Glomerular visceral epithelial cell (primary cell): ENCODE measurements around the gene TSSK2.
"Not testable (repeated sequence)": the region's sequence is repeated elsewhere in the genome, so short reads cannot be mapped to it uniquely, and the experiment has no call there.

Source experiments
- DNase-seq: peaks from one replicate; pipeline ENCODE4 v3.0.0-alpha.2; 2016; ENCODE audit errors: extremely low spot score

Gene TSSK2

DNA sequence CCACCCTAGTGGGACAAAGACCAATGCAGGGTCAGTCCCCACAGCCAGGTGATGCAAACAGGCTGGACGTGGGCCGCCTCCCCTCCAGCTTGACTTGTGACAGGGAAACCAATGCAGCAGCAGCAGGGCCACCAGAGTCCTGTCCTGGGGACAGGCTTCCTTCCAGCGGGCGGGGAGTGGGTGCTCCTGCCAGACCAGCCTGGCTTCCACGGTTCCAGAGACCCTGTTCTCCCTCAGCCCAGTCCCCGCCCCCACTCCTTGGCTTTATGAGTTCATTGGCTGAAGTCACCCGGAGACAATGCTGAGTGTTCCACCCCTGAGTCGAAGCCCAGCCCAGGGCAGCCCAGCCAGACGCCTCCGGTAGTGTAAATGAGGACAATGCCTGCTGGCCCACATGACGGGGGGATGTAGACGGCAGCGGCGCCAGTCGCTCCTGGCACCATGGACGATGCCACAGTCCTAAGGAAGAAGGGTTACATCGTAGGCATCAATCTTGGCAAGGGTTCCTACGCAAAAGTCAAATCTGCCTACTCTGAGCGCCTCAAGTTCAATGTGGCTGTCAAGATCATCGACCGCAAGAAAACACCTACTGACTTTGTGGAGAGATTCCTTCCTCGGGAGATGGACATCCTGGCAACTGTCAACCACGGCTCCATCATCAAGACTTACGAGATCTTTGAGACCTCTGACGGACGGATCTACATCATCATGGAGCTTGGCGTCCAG is at the start of gene TSSK2:
TSS of gene TSSK2 (plus strand) at position 350 of the 726 bp plus-strand sequence. CDS start at position 442, 92 bp downstream.
- no peak for DNase-seq

DNA sequence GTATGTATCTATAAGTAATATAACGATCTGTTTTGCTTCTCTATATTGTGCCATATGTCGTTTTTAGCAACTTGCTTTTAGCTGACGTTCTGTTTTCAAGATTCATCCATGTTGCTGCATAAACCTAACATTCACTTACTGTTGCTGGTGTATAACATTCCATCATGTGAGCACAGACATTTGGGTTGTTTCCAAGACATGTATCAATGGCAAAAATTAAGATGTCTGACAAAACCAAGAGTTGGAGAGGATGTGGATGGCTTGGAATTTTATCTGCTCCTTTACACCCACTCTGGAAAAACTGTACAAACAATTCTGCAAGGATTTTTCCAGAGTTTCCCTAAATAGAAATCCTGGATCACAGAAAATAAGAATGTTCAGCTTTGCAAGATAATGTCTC is 49.8 kb upstream of the TSSK2 start:
- DNase-seq, result no peak

DNA sequence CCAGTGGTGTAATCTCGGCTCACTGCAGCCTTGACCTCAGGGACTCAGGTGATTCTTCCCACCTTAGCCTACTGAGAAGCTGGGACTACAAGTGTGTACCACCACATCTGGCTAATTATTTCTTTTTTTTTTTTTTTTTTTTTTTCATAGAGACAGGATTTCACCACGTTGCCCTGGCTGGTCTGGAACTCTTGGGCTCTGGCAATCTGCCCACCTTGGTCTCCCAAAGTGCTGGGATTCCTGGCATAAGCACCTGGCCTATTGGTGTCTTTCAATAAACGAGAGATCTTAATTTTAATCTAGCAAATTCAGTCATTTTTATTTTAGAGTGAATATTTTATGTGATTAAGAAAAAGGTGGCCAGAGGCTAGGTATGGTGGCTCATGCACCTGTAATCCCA is 49.0 kb upstream of the TSSK2 start:
- no peak for DNase-seq

GRCh38 chr22:19082793-19083192 is 48.3 kb upstream of the TSSK2 start:
- no peak for DNase-seq

DNA sequence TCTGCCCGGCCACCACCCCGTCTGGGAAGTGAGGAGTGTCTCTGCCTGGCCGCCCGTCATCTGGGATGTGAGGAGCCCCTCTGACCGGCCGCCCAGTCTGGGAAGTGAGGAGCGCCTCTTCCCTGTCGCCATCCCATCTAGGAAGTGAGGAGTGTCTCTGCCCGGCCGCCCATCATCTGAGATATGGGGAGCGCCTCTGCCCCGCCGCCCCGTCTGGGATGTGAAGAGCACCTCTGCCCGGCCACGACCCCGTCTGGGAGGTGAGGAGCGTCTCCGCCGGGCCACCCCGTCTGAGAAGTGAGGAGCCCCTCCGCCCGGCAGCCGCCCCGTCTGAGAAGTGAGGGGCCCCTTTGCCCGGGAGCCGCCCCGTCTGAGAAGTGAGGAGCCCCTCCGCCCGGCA is 47.0 kb upstream of the TSSK2 start:
- DNase-seq, result not testable (repeated sequence)

DNA sequence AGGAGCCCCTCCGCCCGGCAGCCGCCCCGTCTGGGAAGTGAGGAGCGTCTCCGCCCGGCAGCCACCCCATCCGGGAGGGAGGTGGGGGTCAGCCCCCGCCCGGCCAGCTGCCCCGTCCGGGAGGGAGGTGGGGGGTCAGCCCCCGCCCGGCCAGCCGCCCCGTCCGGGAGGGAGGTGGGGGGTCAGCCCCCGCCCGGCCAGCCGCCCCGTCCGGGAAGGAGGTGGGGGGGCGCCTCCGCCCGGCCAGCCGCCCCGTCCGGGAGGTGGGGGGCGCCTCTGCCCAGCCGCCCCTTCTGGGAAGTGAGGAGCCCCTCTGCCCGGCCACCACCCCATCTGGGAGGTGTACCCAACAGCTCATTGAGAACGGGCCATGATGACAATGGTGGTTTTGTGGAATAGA is 46.5 kb upstream of the TSSK2 start:
- not testable (repeated sequence) for DNase-seq

DNA sequence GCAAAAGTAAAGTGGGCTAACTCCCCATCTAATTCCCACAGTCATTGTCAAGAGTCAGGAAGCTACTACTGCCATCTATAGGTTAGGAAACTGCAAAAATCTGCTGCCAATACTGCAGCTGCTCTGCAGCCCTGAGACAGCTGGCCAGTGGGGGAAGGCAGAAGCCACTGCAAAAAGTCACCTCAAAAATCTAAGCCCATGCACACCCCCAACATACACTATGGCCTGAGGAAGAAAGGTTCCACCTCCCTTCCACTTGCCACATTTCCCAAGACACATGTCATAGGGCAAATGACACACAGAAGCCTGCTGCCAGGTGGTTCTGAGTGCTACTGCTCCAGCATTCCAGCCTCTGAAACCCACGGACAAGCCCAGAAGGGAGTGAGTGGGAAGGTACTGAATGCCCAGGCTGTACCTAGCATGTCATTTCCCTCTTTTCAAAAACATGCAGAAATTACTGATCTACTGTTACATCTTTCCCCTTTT is 45.8 kb upstream of the TSSK2 start:
- peak; percentile 22 for DNase-seq

DNA sequence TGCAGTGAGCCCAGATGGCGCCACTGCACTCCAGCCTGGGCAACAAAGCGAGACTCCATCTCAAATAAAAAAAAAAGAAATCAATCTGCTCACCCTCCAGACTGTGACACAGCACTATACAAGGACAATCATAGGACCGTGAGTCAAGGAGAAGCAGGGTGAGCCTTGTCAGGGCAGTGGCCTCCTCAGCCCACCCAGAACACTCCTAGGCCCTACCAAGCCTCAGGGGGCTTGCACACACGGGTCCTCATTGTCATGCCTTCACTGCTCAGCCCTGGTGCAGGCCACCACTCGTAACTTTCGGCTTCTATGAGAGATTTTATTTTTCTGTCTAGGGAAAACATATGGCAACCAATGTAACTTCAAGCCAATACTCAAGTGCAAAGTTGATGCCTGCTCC is 44.7 kb upstream of the TSSK2 start:
- no peak for DNase-seq

DNA sequence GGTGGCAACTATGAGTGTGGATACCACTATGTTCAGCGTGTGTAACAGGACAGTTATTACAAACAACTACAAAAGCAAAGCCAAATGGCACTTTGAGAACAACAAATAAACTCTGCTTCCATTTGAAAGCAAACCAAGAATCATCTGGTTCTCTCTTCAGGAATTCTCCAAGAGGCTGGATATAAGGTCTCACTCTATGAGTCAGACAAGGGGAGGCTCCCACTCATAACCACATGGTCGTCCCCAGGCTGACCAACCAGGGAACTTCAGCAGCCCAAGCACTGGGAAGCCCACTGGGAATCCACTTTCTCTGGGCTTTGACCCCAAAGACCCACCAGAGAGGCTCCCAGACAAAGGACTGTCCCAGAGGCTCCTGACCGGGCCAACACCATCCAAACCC is 44.2 kb upstream of the TSSK2 start:
- no peak for DNase-seq

DNA sequence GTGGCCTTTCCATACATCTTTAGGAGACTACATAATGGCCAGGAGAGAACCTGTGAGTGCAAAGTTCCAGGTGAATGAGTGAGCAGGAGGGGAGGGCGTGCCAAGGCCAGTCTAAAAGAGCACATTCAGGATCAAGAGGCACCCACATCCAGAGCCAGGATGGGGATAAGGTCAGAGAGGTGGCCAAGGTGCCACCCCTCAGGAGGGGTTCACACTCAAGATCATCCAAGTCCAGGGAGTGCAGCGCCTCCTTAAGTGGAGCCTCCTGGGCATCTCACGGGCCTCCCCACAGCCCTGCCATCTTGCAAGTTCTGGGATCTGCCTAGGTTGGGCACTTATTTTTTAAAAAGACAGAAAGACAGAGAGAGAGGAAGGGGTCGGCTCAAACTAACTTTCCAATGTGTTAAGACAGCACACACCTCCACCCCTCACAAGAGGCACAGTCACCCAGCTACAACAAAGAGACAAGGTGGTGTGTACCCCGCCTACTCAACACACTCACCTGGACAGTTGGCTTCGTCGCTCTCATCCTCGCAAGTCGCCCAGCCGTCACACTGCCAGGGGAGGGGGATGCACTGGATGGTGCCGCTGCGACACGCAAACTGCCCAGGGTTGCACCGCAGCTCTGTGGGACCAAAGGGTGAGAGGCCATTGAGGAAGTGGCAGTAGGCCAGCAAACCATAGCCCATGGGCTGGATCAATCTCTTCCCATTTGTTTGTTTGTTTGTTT is 42.1 kb upstream of the TSSK2 start:
- no peak for DNase-seq

DNA sequence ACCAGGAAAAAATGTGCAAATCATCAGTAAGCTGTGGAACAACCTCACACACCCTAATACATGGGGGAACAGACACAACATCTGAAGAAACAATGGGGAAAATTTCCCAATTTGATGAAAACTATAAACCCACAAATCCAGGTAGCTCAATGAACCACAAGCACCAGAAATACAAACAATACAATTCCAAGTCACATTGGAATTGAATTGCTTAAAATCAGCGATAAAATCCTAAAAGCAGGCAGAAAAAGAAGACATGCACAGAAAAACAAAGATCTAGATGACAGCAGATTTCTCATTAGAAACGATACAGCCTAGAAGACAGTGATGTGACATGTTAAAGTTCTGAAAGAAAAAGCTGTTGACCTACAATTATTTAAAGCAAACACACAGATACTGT is 40.9 kb upstream of the TSSK2 start:
- DNase-seq, result no peak

DNA sequence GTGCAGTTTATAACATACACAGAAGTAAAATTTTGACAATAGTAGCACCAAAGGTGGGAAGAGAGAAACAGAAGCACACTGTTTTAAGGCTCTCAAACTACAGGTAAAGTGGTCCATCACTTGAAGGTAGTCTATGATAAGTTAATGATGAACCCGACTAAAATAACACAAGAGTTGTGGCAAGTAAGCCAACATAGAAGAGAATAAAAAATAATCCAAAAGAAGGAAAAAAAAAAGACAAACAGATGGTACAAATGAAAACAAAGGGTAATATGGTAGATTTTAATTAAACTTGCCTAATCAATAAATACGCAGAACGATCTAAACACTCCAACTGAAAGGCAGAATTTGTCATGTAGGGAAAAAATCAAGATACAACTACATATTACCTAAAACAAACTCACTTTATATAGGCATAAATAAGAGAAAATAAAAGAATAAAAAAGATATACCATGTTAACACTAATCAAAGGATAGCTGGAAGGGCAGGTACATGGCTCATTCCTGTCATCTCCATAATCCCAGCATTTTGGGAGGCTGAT is 40.5 kb upstream of the TSSK2 start:
- no peak for DNase-seq

DNA sequence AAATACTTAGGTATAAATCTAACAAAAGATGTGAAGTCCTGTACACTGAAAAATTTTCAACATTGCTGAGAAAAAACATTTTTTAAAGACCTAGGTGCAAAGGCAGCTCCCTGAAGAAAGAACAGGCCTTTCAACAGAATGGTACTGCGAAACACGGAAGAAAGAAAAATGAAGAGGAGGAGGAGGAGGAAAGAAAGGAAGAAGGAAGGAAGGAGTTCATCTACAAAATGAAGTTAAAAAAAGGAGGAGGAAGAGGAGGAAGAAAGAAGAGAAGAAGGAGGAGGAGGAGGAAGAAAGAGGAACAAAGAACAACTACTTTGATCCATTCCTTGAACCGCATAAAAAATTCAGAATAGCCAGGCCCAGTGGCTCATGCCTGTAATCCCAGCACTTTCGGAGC is 38.4 kb upstream of the TSSK2 start:
- no peak for DNase-seq

- DNase-seq, result no peak
Observed at GRCh38 chr22:19094393-19094997, 36.6 kb upstream of the TSSK2 start.

- no peak for DNase-seq
Observed at GRCh38 chr22:19096555-19096954, 34.6 kb upstream of the TSSK2 start.

DNA sequence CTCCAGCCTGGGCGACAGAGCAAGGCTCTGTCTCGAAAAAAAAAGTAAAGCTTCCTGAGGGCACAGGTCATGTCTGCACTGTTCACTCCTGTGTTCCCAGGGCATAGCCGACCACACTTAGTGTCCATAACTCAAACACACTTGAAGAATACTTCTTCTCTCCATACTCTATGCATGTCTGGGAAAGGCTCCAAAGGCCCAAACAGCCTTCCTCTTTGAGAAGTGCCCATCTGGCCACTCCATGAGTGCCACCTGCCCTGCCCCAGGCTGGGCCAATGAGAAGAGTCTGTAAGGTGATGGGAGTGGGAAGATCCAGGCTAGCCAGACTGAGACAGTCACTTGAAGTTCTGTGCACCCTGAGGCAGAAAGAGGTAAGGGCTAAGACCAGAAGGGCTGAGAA is 33.6 kb upstream of the TSSK2 start:
- no peak for DNase-seq

DNA sequence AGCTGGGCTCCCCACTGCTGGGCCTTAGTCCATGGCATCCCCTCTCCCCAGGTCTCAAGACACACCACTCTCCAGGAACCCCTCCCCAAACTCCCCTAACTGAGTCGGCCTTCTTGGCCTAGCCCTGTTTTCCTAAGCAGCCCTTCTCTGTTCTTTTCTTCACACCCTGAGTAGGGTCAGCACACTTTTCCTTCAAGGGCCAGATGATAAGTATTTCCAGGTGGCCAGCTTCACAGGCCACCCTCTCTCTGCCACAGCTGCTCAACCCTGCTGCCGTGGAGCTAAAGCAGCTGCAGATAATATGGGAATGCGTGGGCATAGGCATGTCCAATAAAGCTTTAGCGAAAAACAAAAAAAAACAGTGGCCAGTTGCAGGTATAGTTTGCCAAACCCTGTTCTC is 33.0 kb upstream of the TSSK2 start:
- no peak for DNase-seq

DNA sequence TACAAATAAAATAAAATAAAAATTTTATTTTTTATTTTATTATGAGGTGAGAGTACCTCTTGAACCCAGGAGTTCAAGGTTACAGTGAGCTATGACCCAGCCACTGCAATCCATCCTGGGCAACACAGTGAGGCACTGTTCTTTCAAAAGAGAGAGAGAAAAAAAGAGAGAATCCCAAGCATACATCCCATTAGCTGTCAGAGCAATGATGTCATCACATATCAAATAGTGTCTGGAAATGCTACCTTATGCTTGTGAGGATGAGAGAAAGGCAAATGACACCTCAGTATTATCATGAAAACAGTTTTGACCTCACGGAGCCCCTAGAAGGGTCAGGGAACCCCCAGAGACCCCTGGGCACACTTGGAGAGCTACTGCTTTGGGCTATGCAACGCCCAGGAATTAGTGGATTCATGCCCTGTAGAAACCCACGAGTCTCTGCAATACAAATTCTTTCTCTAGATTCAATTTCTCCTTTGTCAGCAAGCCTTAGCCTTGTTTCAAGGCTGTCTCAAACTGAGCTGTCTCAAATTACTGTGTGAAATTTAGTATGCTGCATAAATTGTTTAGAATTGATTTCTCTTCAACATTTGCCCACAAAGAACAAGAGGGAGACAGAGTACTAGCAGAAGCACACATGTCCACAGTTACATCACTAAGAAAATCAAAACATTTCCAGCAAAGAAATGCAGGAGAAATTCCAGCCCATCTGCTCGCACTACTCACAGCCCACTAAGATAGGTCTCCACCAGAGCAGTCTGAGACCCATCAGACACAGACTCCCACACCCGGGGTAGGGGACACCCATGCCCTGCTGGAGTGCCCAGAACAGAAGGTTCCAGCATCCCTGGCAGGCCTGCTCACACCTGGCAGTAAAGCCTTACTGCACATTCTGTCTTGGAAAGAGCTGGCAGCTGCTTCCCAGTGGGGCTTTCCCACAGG is 27.0 kb upstream of the TSSK2 start:
- DNase-seq, result no peak

GRCh38 chr22:19105456-19105855 is 25.7 kb upstream of the TSSK2 start:
- DNase-seq, result no peak

DNA sequence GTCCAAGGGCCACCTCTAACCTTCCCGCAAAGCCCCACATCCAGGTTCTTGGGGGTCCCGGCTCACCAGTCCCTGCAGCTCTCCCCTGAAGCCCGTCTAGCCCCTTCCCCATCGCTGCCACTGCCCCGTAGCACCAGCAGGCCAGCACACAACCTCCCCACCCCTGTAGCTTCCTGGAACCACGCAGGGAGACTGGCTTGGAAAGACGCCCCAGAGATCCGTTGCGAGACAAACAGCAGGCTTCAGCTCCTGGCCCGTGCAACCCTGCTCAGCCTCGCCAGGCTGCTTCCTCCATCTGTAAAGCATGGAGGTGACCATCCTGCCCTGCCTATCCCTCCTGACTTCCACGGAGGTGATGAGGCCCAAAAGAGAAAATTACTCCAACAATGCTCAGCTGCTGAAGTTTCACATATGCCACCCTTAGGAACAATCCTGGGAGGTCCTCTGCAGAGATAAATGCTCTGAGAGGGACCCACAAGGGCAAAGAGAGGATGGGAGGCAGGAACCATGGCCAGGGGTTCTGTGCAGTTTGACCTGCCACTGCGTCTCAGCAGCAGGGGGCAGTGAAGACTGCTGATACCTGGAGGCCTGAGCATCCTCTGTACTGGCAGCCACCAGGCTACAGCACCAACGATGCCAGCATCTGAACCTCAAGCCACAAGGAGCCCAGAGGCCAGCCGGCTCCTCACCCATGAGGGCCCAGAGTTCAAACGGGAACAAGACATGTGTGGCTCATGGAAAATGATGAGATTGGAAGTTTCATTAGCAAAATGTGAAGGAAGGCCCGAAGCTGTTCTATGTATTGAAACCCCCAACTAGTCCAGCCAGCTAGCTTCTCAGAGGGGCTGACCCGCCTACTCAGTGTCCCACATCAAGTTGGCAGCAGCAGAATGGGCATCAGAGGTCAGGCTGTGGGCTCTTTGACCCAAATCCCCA is 25.0 kb upstream of the TSSK2 start:
- DNase-seq, result no peak
